ENCODE measurements around the gene ADCY4.
A peak's percentile ranks its signal among the peaks of the same experiment; 100 is the strongest.

DNA sequence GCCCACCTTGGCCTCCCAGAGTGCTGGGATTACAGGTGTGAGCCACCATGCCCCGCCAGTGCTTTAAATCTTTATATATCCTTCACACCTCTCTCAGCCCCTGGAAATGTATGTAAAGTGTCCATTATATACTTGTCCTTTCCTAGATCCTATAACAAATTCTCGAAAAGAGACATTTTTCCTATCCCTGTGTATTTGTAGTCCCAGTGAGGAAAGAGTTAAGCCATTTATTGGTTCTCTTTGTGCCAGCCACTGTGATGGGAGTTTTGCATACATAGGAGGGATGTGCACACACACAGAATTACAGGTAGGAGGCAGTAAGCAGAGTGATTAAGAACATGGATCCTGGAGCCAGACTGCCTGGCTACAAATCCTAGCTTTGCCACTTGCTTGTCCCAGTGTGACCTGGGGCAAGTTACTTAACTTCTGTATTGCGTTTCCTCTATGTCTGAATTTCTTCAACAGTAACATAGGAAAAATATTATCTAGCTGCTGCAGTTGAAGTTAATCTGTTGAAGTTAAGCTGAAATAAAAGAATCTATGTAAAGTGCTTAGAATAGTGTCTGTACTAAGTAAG lies 61.4 kb downstream of the ADCY4 start:
- TF ChIP-seq, protein P1, sequence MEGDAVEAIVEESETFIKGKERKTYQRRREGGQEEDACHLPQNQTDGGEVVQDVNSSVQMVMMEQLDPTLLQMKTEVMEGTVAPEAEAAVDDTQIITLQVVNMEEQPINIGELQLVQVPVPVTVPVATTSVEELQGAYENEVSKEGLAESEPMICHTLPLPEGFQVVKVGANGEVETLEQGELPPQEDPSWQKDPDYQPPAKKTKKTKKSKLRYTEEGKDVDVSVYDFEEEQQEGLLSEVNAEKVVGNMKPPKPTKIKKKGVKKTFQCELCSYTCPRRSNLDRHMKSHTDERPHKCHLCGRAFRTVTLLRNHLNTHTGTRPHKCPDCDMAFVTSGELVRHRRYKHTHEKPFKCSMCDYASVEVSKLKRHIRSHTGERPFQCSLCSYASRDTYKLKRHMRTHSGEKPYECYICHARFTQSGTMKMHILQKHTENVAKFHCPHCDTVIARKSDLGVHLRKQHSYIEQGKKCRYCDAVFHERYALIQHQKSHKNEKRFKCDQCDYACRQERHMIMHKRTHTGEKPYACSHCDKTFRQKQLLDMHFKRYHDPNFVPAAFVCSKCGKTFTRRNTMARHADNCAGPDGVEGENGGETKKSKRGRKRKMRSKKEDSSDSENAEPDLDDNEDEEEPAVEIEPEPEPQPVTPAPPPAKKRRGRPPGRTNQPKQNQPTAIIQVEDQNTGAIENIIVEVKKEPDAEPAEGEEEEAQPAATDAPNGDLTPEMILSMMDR (IDR thresholded peaks at IDR 0.05), result peak in 3 of 6 experiments; percentile 14 to 59 (median 19)
- TF ChIP-seq POLR2A (IDR thresholded peaks at IDR 0.05), result no peak

Measured in esophagus squamous epithelium (tissue), 4 donors.